HG03520 (cell line): ENCODE data around the gene ADGRG1.
"Not testable (repeated sequence)": the region's sequence is repeated elsewhere in the genome, so short reads cannot be mapped to it uniquely, and the experiment has no call there.

Experiments used
- ATAC-seq: cut with Tn5 transposase; IDR thresholded peaks from one replicate; pipeline ENCODE4 v1.9.1; 2021; ENCODE audit warnings: mild to moderate bottlenecking, moderate library complexity; ENCODE audit not compliant: unreplicated experiment

ADGRG1 gene

DNA sequence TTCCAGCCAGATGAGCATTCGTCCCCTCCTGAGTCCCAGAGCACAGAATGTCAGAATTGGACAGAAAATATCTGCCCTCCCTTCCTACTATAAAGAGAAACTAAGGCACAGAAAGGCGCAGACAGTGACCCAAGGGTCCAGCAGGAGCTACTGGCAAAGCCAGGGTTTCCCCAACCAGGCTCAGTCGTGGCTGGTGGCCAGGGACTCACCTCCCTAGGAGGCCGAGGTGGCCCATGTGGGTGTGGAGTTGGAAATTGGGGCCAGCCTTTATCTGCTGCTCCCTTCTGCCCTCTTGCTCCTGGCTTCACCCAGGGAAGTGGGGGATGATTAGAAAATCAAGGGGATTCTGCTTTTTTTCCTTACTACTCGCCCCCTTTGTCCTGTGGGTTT, 67.2 kb downstream of the ADGRG1 start:
- ATAC-seq = no peak

DNA sequence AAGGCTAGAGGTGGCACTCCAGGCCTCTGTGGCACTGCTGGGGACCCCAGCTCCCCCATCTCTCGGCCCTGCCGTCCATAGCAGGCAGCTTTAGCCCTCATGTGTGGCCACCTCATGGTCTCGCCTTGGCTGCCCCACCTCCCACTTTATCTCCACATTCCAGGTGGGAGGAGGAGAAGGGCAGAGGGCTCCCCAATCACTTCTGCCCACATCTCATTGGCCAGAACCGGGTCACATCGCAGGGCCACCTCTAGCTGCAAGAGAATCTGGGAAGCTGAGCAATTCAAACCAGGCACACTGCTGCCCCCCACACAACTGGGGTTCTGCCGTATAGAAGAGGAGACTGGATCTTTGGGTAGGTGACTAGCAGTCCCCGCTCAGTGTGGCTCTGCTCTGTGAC, 67.8 kb downstream of the ADGRG1 start:
- ATAC-seq = no peak

DNA sequence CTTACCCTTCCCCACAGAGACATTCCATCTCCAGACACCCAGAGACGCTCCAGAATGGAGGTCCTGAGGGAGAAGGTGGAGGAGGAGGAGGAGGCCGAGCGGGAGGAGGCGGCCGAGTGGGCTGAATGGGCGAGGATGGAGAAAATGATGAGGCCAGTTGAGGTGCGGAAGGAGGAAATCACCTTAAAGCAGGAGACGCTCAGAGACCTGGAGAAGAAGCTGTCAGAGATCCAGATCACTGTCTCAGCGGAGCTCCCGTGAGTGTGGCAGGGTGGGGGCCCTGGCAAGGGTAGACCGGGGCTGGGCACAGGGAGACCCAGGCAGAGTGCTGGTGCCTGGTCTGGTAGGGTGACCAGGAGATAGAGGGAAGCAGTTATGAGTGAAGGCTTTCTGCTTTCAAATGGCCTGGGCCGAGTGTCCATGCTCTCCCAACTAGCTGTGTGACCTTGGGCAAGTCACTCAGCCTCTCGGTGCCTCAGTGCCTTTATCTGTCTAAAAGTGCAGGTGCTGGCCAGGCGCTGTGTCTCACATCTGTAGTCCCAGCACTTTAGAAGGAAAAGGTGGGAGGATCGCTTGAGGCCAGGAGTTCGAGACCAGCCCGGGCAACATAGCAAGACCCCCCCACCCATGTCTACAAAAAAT, 69.6 kb downstream of the ADGRG1 start:
- no peak for ATAC-seq

DNA sequence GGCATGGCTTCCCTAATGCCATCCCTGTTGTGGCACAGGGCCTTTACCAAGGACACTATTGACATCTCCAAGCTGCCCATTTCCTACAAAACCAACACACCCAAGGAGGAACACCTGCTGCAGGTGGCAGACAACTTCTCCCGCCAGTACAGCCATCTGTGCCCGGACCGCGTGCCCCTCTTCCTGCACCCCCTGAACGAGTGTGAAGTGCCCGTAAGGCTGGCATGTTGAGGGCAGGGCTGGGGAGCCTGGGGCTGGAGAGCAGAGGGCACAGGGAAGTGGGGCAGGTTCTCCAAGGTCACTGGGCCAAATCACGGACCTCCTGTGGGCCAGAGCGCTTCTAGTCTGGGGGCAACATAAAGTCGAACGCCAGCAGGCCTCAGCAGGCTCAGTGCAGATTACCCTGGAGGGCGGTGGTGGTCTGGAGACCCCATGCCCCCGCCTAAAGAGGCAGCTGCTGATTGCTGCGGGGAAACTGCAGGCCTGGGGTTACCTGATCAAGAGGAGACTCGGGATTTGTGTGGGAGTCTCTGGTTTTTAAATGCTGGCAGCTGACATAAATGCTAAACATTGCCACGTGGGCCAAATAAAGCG, 70.5 kb downstream of the ADGRG1 start:
- ATAC-seq = no peak

DNA sequence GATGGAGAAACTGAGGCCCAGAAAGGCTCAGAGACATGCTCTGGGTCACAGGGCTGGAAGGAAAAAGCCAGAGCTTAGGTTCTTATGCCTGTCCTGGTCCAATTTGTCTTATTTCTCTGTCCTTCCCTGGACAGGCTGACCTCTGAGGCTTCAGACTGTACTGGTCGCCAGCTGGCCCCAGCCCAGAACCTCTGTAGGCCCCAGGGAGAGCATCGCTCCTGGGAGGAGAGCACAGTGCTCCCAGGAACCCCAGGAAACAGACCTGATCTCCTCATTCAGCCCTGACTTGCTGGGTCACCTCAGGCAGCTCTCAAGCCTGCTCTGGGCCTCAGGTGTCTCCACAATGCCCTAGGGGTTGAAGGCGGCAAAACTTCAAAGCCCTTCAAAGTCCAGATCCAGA, 71.1 kb downstream of the ADGRG1 start:
- no peak for ATAC-seq

DNA sequence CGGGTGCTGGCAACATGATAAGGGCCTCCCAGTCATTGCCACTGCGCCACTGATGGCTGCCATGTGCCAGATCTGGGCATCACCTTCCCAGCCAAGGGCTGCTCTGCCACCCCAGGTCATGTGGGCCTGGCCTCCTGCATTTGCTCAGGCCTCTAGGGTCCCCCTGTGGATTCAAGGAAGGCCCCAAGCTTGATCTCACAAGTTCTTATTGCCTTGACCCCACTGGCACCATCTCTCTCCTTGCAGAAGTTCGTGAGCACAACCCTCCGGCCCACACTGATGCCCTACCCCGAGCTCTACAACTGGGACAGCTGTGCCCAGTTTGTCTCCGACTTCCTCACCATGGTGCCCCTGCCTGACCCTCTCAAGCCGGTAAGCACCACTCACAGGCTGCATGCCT, 71.5 kb downstream of the ADGRG1 start:
- ATAC-seq = no peak

DNA sequence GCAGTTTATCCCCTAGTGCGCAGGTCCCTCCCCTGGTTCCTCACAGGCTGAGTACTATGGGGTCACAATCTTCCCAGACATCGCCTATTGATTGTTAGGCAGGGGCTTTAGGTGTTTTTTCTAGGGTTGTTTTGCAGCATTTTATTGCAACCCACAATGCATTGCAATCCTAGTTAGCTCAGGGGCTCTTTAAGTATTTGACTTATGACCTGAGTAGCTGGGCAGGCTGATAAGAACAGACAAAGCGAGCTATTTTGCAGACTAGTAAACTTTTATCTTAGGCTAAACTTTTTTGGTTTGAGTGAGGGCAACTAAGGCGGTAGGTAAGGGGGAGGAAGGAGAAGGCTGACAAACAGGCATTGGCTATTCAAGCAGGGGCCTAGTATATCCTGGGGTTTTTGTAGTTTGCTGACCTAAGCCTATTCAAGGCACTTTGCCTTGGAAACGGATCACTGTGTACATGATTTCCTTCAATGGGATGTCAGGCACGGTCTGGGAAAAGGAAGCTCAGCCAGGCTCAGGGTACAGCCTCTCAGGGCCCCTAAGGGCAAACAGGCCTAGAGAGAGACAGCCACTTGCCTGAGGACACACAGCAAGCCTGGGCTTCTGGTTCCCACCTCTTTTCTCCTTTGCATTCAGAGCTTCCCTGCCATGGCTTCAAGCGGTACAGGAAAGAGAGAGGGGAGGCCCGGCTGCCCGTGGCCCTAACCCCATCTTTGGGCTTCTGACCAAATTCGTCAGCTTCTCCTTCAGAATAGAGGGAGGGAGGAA, 72.5 kb downstream of the ADGRG1 start:
- no peak for ATAC-seq

DNA sequence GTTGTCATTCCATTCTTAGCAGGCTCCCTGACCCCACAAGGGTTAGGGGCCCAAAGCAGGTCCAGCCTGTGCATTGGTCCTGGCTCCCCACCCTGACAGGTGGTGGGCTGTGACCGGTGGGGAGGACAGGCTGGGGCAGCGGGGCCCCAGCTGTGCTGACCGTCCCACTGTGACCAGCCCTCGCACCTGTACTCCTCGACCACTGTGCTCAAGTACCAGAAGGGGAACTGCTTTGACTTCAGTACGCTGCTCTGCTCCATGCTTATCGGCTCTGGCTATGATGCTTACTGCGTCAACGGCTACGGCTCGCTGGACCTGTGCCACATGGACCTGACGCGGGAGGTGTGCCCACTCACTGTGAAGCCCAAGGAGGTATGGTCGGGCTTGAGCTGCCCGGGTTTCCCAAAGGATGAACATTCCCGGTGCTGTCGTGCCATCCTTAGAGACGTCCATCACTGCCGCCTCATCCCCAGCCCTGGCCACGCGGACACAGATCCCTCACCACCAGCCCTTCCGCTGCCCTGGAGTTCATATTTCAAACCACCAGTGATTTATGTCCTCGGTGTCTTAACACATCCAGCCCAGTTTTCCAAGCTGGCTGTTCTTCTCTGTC, 73.4 kb downstream of the ADGRG1 start:
- no peak for ATAC-seq

DNA sequence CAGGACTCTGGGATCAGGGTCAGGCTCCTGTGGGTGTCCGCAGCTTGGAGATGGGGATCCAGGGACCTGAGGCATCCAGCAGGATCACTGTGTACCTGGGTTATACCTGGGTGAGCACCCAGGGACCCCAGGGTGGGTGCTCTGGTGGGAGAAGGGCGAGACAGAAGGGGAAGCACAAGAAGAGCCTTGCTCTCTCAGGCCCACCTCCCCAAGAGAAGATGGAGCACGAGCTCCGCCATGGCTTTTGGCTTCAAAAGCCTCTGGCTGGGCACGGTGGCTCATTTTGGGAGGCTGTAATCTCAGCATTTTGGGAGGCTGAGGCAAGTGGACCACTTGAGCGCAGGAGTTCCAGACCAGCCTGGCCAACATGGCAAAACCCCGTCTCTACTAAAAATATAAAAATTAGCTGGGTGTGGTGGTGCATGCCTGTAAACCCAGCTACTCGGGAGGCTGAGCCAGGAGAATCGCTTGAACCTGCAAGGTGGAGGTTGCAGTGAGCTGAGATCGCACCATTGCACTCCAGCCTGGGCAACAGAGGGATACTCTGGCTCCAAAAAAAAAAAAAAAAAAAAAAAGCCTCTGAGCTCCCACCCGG, 75.1 kb downstream of the ADGRG1 start:
- no peak for ATAC-seq

DNA sequence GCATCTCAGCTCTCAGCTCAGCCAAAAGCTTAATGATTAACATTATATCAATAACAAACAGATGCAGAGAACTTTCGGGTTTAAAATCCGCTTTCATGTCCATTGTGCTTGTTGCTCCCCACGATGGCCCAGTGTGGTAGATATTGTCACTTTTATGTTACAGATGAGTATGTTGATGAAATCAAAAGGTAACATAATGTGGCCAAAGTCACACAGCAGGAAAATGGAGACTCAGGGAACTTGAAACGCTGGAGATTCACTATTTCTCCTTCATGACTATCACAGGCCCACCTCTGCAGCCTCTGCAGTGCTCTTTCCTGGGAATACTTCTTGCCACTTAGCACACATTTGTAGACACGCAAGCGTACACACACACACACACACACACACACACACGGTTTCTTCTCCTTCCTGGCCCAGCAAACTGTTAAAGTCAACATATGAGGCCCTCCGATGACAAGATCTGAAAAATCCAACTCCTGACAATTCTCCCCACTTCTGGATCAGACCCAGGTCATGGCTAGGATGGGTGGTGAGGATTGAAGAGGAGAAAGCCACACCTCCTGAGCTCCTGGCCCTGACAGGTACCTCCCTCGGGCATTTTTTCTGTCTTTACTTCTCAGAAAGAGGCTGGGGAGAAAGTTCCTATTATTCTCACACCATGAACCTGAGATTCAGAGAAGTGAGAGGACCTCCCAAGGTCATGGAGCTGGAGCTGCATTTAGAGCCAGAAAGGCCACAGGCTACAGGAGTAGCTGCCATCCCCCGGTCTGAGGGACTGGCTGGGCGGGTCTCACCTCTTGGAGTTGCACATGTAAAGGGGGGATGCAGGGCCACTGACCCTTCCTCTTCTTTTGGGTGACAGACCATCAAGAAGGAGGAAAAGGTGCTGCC, 75.8 kb downstream of the ADGRG1 start:
- ATAC-seq = no peak

DNA sequence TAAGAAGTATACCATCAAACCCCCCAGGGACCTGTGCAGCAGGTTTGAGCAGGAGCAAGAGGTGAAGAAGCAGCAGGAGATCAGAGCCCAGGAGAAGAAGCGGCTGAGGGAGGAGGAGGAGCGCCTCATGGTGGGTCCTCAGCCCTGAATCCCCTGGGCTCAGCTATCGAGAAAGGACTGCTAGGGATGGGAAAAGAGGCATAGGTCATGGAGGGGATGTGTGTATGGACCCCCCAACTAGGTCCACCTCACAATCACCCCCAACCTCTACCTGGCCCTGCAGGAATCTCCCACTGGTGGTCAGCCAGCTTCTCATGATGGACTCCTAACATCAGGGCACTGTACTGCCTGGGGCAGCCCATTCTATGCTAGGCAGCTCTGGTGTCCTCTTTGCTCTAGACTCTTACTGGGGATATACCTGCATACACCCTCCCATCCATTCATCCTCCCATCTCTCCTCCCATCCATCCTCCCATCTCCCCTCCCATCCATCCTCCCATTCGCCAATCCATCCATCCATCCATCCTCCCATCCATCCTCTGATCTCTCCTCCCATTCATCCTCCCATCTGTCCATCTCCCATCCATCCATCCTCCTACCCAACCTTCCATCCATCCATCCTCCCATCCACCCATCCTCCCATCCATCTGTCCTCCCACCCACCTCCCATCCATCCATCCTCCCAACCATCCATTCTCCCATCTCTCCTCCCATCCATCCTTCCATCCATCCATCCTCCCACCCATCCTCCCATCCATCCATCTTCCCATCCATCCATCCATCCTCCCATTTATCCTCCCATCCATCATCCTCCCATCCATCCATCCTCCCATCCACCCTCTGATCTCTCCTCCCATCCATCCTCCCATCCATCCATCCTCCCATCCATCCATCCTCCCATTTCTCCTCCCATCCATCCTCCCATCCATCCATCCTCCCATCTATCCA, 76.7 kb downstream of the ADGRG1 start:
- ATAC-seq = no peak

DNA sequence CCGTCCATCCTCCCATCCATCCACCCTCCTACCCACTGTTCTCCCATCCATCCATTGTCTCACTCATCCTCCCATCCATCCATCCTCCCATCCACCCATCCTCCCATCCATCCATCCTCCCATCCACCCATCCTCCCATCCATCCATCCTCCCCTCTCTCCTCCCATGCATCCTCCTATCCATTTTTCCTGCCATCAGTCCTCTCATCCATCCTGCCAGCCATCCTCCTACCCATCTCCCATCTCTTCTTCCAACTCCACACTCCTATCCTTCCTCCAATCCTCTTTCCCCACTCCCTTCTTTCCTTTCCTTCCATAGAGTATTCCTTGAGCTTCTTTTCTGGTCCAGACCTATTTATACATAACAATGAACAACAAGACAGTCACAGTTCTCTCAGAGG, 78.3 kb downstream of the ADGRG1 start:
- ATAC-seq = no peak

DNA sequence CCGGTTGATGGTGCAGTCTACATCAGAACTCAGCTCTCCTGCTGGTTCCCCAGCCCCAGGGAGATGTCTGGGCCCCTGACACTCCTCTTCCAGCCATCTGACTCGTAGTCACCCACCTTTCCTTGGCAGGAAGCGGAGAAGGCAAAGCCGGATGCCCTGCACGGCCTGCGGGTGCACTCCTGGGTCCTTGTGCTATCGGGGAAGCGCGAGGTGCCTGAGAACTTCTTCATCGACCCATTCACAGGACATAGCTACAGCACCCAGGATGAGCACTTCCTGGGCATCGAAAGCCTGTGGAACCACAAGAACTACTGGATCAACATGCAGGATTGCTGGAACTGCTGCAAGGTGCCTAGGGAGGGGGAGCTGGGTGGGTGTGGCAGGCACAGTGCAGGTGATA, 78.9 kb downstream of the ADGRG1 start:
- no peak for ATAC-seq

DNA sequence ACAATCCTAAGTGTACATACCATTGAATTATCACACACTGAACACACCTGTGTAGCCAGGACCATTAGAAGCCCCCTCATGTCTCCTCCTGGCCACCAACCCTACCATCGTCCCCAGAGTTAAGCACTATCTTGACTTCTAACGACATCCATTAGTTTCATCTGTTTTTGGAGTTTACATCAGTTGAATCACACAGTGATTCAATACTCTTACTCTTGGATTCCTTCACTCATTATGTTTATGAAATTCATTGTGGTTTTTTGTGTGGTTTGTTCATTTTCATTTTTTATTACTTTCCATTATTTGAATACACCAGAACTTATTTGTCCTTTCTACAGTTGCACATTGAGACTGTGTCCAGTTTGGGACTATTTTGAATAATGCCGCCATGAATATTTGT, 79.7 kb downstream of the ADGRG1 start:
- ATAC-seq = no peak

DNA sequence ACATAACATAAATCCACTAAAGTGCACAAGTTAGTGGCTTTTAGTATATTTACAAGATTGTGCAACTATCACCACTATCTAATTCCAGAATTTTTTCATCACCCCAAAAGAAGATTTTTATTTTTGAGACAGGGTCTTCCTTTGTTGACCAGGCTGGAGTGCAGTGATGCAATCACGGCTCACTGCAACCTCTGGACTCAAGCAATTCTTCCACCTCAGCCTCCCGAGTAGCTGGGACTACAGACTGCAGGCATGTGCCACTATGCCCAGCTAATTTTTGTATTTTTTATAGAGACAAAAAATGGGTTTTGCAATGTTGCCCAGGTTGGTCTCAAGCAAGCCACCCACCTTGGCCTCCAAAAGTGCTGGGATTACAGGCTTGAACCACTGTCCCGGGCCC, 81.2 kb downstream of the ADGRG1 start:
- ATAC-seq = no peak

DNA sequence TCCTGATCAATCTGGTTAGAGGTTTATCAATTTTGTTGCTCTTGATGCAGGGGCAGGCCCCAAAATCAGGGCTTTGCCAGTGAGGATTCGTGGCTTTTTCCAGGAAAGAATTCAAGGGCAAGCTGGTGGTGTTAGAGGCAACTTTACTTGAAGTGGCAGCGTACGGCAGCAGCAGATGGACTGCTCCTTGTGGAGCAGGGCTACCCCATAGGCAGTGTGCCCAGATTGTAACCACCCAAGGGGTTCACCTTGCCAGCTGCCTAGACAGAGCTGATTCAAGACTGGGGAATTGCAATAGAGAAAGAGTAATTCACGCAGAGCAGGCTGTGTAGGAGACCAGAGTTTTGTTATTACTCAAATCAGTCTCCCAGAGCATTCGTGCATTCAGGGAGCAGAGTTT, 82.9 kb downstream of the ADGRG1 start:
- no peak for ATAC-seq

DNA sequence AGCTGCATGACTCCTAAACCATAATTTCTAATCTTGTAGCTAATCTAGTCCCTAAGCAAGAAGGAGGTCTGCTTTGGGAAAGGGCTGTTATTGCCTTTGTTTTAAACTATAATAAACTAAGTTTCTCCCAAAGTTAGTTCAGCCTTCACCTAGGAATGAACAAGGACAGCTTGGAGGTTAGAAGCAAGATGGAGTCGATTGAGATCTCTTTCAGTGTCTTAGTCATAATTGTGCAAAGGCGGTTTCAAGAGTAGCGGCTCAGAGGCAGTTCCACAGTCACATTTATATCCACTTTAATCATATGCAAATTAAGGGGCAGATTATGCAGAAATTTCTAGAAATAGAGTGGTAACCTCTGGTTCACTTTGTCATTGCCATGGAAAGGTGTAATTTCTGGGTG, 83.6 kb downstream of the ADGRG1 start:
- ATAC-seq = no peak

DNA sequence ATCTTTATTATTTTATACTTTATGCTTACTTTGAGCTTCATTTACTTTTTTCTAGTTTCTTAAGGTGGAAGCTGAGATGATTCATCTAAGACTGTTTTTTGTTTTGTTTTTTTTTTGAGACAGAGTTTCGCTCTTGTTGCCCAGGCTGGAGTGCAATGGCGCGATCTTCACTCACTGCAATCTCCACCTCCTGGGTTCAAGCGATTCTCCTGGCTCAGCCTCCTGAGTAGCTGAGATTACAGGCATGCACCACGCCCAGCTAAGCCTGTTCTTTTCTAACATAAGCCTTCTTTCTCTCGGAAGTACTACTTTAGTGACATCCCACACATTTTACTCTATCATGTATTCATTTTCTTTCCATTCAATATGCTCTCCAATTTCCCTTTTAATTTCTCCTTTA, 84.1 kb downstream of the ADGRG1 start:
- not testable (repeated sequence) for ATAC-seq

DNA sequence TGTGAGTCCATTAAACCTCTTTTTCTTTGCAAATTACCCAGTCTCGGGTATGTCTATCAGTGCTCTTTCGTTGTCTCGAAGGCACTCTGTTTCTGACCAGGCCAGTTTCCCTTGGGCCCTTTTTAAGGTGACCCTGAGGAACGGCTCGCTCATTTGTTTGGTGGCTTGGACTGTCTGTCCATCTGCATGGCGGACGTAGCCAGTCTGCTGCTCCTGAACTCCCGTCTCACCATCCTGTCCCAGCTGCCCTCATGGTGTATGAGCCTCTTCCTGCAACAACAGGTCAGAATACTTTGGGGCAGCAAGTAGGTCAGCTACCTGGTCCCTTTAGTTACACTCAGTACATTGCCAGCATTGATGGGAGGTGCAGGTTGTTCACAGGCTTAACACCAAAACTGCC, 85.2 kb downstream of the ADGRG1 start:
- ATAC-seq = no peak
